Measurements from ENCODE around the gene C4orf54.

C4orf54 gene
- 0 reads per million in 2 donors for total RNA-seq

DNA sequence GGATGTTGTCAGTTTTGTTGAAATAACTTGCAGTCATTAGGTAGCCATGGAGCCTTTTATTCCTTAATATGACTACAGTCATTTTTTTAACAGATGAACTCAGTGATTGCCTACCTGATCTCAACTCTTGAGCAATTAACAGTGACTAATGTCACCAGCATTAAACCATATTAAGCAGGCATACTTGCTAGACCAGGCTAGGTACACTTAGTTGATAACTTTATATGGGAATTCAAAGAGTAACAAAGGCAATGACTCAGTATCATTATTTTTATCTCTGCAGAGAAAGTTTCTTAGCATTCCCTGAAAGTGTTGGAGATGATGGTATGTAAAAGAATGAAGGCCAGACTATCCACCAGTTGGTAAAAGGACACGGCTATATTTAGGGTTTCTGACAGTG lies at the start of gene C4orf54:
Gene C4orf54 (minus strand): TSS at position 31 of the 400 bp plus-strand sequence. CDS start 3,180 bp downstream, outside the sequence.
- DNase-seq, result no peak

DNA sequence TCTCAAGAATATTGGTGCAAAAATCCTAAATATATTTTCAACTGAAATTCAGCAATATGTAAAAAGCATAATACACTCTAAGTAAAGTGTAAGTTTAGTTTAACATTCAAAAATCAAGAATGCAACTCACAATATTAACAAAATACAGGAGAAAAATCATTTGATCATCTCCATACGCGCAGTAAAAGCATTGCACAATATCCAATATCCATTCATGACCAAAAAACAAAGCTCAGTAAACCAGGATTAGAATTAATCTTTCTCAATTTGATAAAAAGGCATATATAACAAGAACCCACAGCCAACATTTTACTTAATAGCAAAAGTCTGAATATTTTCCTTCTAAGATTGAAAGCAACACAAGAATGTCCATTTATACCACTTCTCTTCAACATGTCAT lies 48.3 kb upstream of the C4orf54 start:
- no peak for DNase-seq

DNA sequence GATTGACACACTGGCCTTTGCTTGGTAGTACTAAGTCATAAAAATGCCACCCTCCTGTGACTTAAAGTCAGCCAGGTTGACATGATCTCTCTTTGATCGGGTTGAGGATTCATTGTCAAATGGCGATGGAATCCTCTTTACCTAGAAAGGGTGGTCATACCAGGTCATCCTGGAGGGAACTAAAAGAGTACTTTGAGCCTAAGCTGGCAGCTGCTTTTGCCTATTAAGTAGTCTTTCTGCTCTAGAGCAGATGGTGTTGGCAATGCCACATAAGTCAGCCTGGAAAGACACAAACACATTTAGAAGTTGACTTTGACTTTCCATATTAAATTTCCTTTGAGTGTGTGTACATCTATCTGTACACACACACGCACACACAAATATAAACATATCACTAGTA lies 39.2 kb upstream of the C4orf54 start:
- DNase-seq, result no peak

DNA sequence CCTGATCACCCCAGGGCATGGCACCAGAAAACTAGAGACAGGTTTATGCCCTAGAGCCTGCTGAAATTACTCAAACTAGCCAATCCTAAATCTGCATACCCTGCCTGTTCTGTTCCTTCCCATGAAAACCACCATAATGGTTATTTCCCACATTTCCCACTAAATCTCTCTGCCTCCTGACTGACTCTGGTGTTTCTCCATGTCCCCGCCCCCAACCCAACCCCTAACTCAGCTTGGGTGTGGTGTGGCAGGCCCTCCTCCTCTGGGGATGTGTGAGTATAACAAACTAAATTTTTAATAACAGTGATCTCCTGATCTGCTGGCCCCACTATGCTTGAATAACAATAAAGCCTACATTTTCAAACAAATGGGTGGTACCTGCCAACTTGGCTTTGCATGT lies 35.5 kb upstream of the C4orf54 start:
- DNase-seq, result no peak

DNA sequence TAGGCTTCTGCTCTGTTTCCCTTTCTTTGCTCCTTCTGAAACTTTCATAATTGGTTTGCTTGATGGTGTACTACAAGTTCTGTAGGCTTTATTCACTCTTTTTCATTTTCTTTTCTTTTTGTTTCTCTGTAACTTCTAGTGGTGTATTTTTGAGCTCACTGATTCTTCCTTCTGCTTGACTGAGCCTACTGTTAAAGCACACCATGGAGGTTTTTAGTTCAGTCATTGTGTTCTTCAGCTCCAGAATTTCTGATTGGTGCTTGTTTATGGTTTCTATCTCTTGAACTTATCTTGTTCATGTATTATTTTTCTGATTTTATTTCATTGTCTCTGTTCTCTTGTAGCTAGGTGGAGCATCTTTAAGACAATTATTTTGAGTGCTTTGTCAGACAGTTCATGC lies 33.4 kb upstream of the C4orf54 start:
- DNase-seq, result no peak

DNA sequence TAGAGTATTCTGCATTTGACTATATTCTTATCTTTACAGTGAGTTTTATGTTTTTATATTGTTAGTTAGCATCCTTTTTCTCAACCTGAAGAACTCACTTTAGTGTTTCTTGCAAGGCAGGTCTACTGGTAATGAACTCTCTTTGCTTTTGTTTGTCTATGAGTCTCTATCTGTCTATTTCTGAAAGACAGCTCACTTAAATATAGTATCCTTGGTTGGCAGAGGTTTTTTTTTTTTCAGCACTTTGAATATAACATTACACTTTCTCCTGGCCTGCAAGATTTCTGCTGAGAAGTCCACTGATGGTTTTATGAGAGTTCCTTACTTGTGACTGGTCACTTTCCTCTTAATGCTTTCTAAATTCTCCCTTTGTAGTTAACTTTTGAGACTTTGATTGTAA lies 32.8 kb upstream of the C4orf54 start:
- no peak for DNase-seq

DNA sequence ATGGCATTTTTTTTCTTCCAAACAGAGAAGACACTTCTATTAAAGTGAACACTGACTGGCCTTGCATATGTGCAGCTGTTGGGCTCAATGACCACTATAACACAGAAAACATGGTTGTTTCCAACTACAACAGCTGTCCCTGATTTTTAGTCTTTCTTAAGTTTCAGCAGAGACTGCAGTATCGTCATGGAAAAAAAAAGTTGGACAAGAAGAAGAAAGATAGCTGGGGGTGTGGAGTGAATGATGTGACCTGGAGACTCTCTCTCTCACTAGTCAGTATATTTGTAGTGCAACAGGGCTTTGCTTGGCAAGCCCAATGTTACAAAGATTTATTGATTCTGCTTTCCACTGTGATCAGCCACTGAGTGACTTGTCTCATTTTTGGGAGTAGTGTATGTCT lies 29.5 kb upstream of the C4orf54 start:
- DNase-seq, result no peak

DNA sequence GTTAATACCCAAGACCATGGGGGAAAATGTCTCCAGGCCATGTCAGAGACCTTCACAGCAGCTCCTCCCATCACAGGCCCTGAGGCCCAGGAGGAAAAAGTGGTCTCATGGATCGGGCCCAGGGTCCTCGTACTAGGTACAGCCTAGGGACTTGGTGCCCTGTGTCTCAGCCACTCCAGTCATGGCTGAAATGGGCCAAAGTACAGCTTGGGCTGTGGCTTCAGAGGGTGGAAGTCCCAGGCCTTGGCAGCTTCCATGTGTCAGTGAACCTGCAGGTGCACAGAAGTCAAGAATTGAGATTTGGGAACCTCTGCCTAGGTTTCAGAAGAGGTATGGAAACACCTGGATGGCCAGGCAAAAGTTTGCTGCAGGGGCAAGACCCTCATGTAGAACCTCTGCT lies 27.6 kb upstream of the C4orf54 start:
- DNase-seq, result no peak

DNA sequence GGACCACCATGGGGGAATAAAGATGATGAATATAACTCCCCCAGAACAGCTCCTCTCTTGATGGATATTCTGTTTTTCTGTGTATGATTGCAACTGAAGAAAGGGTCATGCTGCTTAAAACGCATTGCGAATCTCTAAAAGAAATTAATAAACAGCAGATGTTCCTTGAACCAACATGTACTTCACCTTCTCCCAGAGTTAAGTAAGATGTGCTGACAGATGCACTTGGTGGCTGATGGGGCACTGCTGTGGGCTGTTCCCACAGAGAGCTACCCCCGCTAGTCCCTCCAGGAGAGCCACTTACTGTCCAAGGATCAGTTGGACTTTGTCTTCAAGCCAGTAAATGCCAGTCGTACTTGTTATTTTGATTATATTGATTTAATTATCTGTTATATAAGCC lies 26.3 kb upstream of the C4orf54 start:
- DNase-seq, result no peak

DNA sequence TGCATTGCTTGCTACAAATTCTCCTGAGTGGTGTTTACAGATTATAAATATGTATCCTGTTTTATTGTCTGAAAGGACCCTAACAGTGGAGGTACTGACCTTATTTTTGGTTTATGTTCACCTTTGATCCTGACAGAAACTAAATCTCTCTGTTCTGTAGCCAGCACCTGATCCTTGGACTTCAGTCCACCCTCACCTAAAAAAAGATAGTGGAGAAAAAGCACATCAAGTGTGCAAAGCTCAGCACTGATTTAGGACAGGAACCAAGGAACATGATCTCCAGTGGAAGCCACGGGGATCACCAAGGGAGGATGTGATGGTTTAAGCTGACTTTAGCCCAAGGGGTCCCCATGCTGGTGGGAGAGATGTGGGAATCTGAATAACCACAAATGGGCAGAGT lies 22.3 kb upstream of the C4orf54 start:
- DNase-seq, result no peak

DNA sequence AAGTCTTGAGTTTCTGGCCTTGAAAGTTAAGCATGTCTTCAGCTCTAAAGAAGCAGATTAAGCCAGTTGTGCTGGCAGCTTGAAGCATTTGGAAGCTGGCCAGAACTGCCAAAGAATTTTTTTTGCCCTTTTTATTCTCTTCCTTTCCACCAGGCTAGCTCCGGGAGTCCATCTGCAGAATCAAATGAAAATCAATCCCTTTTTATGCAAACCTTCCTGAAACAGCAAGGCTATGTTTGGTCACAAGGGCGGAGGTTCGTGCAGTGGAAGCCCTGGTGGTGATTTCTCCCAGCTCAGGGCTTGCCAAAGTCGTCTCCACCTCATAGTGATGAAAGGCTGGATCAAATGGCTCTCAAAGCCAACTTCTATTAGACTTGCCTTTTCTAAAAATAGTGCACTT lies 21.6 kb upstream of the C4orf54 start:
- DNase-seq, result no peak

DNA sequence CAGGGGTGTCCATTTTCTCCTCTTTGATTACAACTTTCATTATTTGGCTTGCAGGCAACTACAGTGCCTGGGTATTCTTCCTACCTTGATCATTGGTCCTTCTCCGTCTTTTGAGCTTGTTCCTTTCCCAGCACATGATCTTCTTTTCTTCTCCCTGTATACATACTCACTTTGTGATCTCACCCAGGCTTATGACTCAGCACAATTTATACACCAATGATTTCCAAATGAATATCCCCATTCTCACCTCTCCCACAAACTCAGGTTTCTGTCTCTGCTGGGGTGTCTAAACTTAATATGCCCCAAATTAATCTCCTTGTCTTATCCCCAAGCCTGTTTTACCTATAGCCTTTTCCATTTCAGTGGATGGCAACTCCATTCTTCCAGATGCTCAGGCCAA lies 19.5 kb upstream of the C4orf54 start:
- DNase-seq, result no peak

DNA sequence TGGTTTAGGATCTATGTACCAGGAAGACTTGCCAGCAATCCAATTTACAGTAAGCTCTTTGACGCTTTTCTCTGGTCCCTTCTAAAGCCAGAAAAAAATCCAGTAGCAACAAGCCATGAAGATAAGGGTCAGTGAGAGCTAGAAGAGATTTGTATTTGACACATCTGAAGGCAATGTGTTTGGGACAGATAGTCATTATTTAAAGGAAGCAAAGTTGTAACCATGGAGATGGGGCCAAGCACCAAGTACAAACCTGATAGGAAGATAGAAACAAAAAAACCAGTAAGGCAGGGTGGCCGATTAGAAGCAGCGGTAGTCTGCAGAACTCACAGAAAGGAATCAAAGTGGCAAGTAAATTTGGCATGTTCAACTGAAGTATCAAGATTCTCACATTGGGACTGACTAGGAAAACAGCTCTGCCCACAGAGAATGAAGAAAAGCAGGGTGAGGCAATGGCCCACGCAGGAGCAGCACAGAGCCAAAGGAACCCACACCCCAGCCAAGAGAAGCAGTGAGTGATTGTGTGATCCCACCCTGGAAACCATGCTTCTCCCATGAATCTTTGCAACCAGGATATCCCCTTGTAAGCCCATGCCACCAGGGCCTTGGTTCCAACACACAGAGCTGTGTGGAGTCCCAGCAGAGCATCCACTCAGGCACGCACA lies 12.9 kb upstream of the C4orf54 start:
- no peak for DNase-seq

DNA sequence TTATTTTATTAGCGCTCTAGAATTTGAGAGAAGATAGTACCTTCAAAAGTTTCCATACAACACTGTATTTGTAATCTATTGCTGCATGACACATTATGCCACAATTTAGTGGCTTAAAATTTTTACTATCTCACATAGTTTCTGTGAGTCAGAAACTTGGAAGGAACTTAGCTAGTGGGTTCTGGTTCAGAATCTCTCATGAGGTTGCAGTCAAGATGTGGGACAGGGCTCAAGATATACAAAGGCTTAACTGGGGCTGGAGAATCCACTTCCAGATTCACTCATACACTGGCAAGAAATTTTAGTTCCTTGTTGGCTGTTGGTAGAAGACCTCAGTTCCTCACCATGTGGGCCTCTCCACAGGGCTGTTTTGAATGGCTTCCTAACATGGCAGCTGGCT lies 11.5 kb upstream of the C4orf54 start:
- no peak for DNase-seq

DNA sequence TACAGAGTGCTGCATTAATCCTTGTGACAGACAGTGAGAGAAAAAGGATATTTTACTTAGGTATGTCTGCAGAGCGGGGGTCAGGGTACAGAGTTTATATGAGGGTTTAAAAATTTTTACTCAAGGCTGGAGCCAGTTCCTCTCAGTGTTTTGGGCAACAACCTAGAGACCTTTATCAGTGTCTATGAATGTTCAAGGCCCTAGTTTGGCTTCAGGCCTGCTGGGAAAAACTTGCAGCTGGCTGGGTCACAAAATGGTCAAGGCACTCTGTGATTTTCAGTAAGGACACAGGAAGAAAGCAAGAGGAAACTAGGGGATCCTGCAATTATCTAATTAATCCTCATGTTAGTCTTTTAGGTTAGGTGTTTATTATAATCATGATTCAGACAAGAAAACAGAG lies 10.8 kb upstream of the C4orf54 start:
- no peak for DNase-seq

DNA sequence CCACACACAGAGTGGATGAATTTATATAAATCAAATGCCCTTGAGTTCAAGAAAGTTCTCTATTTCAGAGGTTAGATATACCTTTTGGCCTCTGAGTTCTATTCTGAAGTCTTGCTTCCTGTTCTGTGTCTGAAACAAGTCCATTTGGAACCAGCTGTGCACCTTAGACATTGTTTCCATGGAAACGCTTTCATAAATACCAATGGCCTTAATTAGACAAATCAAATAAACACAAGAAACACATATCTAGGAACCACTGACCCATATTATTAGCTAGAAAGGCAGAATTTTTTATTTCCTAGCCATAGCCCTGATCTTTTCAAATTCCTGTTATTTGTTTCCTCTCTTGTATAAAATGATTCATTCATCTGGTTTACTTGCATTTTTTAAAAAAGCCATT lies 8.4 kb upstream of the C4orf54 start:
- no peak for DNase-seq

DNA sequence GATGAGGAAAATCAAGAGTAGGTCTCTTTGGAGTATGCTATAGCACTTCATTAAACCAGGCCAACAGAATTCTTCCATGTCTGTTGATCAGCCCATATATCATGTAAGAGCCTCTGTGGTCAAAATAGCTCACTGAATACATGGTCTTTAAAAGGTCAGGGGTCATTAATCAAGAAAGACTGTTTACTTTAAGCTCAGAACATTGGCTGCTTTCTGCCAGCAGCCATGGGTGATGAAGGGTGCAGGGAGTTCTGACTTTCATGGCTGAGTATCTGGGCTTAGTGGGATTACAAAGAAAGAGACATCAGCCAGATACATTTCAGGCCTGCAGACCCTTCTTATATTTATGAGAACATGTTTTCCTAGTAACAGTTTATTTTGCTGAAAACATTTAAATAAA lies 7.1 kb upstream of the C4orf54 start:
- DNase-seq, result no peak

DNA sequence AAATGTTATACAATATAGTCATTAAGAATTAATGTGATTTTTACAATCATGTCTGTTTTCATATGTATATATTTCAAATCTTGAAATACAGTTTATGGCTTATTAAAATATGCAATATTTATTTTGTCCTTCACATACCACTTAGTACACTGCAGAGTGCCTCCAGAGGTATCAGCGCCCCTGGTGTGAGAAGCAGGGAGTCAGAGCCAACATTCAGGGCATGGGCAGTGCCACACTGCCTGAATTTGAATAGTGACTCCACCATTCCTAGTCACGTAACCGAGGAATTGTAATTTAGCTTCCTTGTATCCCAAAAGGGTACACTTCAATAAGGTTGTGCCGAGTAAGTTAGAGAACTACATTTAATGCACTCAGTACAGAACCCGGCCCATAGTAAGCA lies 4.3 kb upstream of the C4orf54 start:
- DNase-seq, result no peak

DNA sequence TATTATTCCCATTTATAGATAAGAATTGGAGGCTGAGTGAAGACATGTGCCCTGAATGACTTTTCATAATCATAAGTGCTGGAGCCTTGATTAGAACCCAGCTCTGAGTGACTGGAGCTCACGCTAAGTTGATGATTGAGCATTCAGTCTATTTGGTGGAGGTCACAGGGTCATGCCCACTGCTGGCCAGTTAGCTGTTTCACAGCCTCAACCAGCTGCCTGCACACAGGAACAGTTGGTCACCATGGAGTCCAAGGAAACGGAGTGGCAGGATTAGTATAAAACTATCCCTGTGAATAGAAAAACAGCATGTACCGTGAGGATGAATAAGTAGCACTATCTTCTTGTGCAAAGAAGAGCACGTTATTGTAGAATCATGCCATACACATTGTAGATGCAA lies 1.0 kb upstream of the C4orf54 start:
- DNase-seq, result no peak

DNA sequence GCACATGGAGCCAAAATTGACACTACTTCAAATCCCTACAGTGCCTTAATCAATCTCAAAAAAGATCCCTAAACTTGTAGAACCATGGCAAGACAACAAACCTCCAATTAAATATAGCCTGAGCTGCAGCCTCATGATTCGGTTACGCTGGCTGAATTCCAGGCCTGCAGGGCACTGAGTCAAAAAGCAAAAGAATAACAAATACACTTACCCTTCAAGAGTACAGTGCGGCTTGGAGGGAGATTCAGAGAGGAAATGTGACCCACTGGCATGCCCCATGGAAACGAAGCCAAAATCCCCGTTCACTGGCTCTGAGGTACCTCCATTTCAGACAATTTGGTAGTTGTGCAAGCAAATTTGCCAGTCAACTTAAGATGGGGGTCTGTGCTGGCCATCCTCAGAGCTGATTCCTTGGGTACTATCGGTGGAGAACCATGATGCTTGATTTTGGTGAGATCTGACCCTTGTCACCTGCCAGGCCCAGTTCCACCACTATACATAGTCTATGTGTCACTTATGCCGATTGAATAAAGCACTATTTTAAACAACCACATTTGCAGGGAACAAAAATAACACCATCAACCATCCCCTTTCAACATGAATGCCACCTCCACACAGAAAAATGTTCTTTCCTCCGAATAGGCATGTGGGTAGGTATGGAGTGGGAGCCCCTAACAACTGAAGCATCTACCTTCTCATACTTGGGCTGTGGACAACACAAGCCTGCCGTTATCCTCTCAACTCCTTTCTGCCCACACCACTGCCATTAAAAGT lies 2.1 kb downstream of the C4orf54 start:
- DNase-seq, result no peak

DNA sequence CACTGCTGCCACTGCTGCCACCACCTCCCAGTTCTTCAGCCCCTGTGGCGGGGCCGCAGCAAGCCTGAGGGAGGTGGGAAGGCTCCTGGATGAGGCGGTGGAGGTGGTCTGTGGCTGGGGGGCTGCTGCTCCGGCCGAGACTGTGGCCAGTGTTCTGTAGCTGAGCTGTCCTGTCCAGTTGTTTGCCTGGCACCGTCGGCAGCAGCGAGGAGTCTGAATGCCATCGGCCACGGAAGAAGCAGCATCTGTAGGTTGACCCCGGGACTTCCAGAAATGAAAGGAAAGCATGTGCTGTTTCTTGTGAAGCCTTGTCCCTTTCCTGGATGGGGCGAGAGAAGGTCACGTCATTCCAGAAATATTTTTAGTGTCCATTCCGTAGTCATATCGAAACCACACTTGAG lies 3.3 kb downstream of the C4orf54 start:
- DNase-seq, result no peak

DNA sequence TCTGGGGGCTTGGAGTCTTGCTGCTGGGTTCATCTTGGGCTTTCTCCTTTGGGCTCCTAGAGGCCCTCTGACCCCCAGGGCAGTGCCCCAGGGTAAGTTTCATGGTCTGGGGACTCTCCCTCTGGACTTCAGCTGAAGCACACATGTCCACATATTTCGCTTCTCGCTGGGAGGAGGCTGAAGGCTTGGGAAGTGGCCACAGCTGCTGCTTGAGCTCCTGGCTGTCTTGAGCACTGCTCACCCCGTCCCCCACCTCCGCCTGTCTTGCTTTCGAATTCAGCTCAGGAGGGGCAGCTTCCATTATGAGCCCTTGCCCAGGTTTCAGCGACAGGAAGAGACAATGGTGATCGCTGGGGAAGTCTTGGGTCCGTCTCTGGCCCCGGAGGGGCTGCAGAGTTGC lies 3.7 kb downstream of the C4orf54 start:
- DNase-seq, result no peak

DNA sequence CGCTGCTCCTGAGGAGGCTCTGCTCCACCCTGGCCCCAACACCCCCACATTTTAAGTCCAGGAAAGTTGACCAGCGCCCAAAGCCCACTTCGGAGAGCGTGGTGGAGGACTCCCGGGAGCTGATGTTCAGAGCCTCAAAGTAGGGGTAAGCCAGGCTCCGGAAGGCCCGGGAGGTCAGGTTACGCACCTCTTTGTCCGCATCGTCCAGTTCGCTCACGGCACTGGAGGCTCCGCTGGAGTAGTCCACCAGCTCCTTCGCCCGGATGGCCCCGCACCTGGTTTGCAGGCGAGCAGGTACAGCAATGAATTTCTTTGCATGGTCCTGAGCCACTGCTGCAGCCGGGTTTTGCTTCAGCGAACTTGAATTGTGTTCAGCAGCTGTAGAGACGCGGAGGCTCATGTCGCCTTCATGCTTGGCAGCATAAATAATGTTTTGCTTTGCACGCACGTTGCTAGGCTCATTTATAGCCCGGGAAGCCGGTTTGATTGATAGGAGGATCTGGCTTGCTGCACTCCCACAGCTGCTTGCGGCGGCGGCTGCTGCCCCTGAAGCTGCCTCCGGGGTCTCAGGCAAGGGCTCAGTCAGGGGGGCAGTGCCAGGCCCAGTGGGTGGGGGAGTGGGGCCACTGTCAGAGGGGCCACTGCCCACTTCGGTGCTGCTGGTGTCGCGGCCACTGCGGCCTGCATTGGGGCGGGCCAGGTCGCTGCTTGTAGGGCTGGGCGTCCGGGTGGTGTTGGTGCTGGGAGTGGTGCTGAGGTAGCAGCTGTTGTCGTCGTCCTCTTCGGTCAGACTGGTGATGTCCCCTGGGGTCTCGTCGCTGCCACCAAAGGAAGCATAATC lies 4.8 kb downstream of the C4orf54 start:
- DNase-seq, result no peak
